Neural cell (in vitro differentiated cells): Measurements from ENCODE around the gene NAP1L1.

Experiments
- CTCF ChIP-seq: fragments of 450-650 bp; IDR thresholded peaks from 2 replicates; pipeline ENCODE4 v1.5.1; 2014; ENCODE audit warnings: antibody characterized with exemption, mild to moderate bottlenecking, moderate library complexity; ENCODE audit not compliant: poor library complexity, severe bottlenecking
- RAD21 ChIP-seq: fragments of 450-650 bp; conservative IDR thresholded peaks from 2 replicates; pipeline ENCODE4 v1.6.1; 2014; ENCODE audit warnings: antibody characterized with exemption, mild to moderate bottlenecking, moderate library complexity

- TF ChIP-seq RAD21 (no peak), CTCF (no peak)
Measured at GRCh38 chr12:76032043-76032981, 52.2 kb downstream of the NAP1L1 start.
